Neural progenitor cell (in vitro differentiated cells): ENCODE measurements around the gene CNOT4.

Source experiments
- EZH2 ChIP-seq: fragments of 200-600 bp; sonication (generic); IDR thresholded peaks from 2 replicates; pipeline ENCODE4 v1.6.1; 2017; ENCODE audit warnings: antibody characterized with exemption, mild to moderate bottlenecking, moderate library complexity
- EZH2phosphoT487 ChIP-seq: fragments of 200-600 bp; sonication (generic); IDR thresholded peaks from 2 replicates; pipeline ENCODE4 v1.6.1; 2017; ENCODE audit warnings: antibody characterized with exemption
- TF ChIP-seq, protein P1 (sequence below): fragments of 200-600 bp; sonication (generic); IDR thresholded peaks from 2 replicates; pipeline ENCODE4 v1.5.1; 2017; ENCODE audit warnings: antibody characterized with exemption, mild to moderate bottlenecking

DNA sequence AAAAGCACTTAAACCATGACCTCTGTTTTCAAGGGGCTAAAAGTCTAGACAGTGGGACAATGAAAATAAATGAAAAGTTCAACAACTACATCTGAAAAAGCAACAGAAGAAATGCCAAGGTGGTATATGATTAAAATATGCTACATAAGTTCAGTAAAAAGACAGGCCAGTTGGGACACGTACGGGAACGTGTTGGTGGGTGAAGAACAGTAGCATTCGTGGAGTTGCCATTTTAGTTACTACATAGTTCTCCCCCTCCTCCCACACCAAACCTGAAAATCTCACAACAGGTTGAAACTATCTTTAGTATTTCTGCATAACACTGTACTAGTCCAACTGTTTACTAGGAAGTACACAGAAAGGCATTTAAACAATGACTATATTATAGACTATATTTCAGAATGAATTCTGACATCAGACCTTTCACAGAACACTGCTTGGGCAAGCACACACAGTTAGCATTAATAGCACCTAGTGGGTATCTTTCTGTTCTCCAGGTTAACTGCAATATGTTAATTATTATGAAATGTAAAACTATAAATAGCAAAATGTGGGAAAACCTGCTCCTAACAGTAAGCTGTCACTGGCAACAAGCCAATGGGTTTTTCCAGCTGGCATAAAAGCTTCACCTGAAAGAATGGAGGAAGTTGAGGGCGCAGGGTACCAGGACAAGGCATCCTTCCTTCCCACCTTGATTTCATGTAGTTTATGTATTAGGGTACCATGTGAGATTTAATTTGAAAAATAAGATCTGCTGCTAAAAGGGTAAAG, 141.3 kb downstream of the CNOT4 start:
- TF ChIP-seq, protein P1, sequence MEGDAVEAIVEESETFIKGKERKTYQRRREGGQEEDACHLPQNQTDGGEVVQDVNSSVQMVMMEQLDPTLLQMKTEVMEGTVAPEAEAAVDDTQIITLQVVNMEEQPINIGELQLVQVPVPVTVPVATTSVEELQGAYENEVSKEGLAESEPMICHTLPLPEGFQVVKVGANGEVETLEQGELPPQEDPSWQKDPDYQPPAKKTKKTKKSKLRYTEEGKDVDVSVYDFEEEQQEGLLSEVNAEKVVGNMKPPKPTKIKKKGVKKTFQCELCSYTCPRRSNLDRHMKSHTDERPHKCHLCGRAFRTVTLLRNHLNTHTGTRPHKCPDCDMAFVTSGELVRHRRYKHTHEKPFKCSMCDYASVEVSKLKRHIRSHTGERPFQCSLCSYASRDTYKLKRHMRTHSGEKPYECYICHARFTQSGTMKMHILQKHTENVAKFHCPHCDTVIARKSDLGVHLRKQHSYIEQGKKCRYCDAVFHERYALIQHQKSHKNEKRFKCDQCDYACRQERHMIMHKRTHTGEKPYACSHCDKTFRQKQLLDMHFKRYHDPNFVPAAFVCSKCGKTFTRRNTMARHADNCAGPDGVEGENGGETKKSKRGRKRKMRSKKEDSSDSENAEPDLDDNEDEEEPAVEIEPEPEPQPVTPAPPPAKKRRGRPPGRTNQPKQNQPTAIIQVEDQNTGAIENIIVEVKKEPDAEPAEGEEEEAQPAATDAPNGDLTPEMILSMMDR: no peak
- no peak for TF ChIP-seq EZH2
- no peak for TF ChIP-seq EZH2phosphoT487
